Stimulated activated CD4-positive, alpha-beta T cell treated with anti-CD3 and anti-CD28 coated beads, Interleukin-15, amount 100 ng/mL, for 48 hours (primary cell): ENCODE measurements around the gene KRTAP5-1.

Experiments used
- DNase-seq, 2 donors: peaks; one replicate each; pipeline ENCODE4 v3.0.0-alpha.2; 2020; ENCODE audit warnings: low read depth in 2 of 2

KRTAP5-1 gene

GRCh38 chr11:1560649-1561251, 24.3 kb downstream of the KRTAP5-1 start:
- no peak for DNase-seq

DNA sequence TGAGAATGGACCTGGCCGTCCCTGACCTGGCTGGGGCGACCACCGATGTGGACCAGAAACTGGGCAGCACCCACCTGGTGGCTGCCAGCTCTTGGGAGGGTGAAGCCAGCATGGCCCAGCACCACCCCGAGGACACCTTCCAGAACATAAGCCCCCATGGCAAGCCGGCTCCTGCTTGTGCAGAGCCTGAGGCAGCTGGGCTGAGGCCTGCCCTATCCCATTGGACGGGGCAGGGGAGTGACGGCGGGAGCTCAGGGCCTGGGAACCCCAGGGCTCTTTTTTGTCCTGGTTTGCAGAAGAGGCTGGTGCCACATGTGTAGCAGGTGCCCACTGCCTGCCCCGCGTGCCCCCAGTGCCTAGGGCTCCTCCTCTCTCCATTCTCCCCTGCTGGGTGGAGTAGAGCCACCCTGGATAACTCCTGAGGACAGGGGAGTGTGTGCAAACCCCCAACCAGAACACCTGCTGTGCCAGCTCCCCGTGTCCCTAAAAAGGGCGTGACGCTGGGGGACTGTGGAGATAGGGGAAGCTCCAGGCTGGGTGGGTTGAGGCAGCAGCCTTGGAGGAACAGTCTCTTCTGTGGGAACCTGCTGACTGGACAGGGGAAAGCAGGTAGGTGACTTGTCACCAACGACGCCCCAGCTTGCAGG, 25.0 kb downstream of the KRTAP5-1 start:
- no peak for DNase-seq

GRCh38 chr11:1559111-1559951, 25.8 kb downstream of the KRTAP5-1 start:
- no peak for DNase-seq

DNA sequence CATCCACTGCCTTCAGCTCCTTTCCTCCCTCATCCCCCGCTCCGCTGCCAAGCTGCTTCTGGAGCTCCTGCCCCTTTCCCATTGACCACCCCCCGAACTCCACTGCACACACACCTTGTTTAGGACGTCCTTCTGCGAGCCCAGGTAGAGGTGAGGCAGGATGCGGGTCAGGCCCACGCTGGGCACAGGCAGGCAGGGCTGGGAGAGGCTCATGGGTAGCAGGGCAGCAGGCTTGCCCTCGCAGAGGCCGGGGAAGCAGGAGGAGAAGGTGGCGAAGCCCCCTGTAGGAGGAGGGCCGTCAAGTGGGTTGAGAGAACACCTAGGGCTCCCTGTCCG, 26.3 kb downstream of the KRTAP5-1 start:
- no peak for DNase-seq

GRCh38 chr11:1557904-1558774, 26.9 kb downstream of the KRTAP5-1 start:
- DNase-seq: no peak

DNA sequence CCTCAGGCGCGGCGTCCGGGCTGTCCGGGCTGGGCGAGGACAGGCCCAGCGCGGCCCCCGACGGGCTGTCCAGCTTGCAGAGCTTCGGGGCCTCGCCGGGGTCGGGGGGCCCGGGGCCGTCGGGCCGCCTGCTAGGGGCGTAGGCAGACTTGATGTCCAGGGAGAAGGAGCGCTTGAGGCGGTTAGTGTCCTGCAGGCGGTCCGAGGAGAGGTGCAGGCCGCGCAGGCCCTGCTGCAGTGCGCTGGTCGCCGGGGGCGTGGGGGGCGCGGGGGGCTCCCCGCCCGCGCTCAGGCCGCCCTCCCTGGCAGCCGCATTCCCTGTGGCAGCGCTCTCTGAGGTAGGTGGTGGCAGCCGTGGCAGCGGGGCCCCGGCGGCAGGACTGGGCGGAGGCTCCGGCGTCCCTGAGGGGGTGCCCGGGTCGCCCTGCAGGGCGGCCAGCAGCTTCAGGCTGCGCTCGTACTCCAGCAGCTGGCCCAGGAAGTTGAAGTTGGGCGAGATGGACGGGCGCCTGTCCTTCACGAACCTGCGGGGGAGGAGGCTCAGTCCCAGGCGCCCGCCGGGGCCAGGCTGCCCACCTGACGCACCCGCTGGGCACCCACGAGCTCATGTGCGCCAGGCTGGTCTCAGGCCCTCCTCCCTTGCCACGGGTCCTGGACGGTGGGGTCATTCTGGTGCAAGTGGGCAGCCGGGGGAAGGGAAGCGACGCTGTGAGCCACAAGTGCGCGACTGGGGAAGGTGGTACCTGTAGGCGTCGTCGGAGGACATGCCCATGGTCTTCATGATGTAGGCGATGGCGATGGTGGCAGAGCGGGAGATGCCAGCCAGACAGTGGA, 27.8 kb downstream of the KRTAP5-1 start:
- no peak for DNase-seq

- no peak for DNase-seq
Observed at GRCh38 chr11:1556278-1556902, 28.7 kb downstream of the KRTAP5-1 start.

DNA sequence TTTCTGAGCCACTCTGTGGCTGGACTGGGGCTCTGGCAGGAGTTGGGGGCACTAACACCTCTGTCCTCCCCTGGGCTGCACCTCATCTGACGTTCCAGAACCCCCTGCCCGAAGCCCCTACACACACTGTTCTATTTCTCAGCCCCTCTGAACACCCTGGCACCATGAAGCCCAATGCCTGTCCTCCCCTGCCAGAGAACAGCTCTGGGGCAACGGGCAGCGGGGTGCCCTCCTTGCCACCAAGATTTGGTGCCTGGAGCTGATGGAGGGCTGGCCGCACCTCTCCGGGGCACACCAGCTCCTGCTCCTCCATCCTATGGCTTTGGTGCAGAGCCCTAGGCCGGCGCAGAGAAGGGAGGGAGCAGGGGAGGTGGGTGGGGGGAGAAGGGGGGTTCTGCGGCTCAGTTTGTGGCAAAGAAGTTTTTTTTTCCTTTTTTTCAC, 29.4 kb downstream of the KRTAP5-1 start:
- DNase-seq: no peak

DNA sequence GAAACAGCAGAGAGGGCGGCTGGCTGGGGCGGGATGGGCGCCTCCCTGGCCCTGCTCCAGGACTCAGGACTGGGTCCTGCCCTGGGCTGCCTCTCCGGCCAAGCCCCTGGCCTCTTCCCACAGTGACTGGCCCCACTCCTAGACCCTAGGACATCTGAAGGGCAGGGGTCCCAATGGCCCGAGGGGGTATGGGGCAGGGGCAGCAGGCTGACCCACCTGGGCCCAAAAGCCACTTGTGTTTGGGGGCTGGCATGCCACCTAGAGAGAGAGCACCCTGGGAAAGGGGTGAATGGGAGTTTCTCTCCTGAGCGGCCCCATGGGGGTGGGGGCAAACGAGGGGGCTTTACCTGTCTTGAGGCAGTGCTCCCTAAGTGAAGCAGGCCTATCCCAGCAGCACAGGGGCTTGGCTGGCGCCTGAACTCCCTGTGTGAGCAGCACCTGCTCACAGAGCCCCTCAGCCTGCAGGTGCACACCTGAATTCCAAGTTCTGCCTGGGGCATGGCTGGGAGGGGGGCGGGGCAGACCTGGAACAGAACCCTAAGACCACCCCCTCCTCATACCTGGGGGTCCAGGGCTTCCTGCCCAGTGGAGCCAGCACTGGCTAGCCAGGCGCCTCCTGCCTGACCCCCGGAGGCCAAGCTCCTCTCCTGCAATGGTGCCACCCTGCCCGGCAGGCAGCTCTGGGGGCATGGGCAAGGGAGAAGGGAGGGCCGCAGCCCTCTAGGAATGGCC, 29.9 kb downstream of the KRTAP5-1 start:
- DNase-seq: no peak

GRCh38 chr11:1553808-1554594, 31.1 kb downstream of the KRTAP5-1 start:
- no peak for DNase-seq

DNA sequence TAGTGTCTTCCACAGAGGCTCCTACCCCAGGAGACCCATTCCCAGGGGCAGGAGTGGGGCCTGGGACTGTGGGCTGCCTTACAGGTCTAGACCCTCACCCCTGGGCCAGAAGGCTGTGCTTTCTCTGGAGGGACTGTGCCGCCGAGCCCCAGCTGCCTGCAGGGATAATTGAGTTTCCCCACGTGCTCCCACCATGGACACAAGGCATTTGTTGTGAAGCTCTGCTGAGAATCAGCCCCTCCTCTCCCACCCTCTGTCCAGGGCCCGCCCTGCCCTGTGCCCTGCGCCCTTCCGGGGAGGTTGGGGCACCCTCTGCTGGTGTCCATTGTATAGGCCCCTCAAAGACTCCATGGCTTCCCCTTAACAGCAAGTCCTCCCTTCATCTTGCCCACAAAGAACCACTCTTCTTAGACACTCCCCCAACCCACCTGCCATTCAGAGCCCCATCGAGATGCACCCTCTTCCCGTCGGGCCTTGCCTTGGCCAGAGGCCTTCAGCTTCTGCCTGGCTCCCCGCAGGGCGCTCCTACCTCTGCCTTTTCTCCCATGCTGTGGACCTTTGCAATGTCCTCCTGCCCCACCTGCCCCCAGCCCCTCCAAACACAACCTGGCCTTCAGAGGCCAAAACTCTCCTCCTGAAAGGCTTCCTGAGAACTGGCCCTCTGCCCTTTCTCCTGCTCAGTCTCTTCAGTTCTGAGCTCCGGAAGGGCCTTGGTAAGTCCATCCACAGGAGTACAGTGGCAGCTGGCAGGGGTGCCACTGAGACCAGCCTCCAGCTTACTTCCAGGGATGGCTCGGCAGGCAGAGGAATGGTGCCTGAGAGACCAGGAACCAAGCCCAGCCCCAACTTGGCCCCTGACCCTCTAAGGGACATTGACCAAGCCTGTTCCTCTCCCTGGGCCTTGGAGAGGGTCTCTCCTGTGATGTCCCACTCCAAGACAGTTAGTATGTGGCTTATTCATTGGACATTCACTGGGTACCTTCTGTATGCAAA, 35.4 kb downstream of the KRTAP5-1 start:
- DNase-seq: no peak

GRCh38 chr11:1548221-1549070, 36.6 kb downstream of the KRTAP5-1 start:
- DNase-seq: no peak

DNA sequence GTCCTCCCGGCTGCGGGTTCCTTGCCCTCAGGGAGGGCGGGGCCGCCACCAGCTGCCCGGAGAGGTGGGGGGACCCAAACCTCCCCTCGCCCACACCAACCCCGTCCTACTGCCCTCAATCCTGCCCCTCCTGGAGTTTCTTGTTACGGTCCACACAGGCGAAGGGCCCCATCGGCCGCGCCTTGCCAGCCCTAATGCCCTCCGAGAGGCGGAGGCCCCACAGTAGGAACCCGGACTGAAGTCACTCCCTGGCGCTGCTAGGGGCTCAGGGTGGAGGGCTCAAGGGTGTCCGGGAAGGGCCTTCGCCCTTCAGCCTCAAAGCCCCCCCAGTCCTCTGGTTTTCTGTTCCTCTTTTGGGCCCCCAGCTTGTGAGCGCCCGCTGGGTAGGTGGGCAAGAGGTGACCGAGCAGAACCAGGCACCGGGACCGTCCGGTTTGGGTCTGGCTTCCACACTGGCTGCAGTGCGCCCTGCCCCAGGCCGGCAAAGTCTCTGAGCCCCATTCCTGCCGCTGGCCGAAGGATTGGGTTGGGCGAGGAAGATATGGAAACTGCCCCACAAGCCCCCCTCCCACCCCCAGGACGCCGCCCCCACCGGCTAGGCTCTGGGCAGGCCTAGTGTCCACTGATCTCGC, 37.5 kb downstream of the KRTAP5-1 start:
- no peak for DNase-seq

- peak in 1 of 2 donors; percentile 36 for DNase-seq
Observed at GRCh38 chr11:1546536-1547466, 38.3 kb downstream of the KRTAP5-1 start.

GRCh38 chr11:1546077-1546535, 39.0 kb downstream of the KRTAP5-1 start:
- DNase-seq: no peak
